Osteoblast (primary cell): ENCODE measurements around the gene RNU5B-1. TPM values are rescaled to one million over a fixed set of nuclear protein-coding genes. Genes with fewer than 3 reads are reported as not detected.
"Not testable (repeated sequence)": the region's sequence is repeated elsewhere in the genome, so short reads cannot be mapped to it uniquely, and the experiment has no call there.

ENCODE experiments used
- DNase-seq: peaks from one replicate; pipeline ENCODE4 v3.0.0; 2011; ENCODE audit warnings: low spot score, mixed read lengths; ENCODE audit not compliant: insufficient read length; ENCODE audit errors: missing footprints
- H2AFZ ChIP-seq: 2 replicates; pipeline ENCODE4 v1.6.0; 2011; ENCODE audit warnings: mild to moderate bottlenecking, low read length
- H3K27ac ChIP-seq: 2 replicates; pipeline ENCODE4 v1.5.1; 2011; ENCODE audit warnings: mild to moderate bottlenecking, low read depth, low read length, moderate library complexity
- H3K27me3 ChIP-seq: 2 replicates; pipeline ENCODE4 v1.6.0; 2012; ENCODE audit warnings: mild to moderate bottlenecking, control low read depth, inconsistent platforms, low read length, moderate library complexity; ENCODE audit not compliant: insufficient read depth
- H3K36me3 ChIP-seq: 2 replicates; pipeline ENCODE4 v1.5.1; 2011; ENCODE audit warnings: mild to moderate bottlenecking, low read length, control low read depth, moderate library complexity; ENCODE audit not compliant: insufficient read depth
- H3K4me1 ChIP-seq: 2 replicates; pipeline ENCODE4 v1.5.1; 2011; ENCODE audit warnings: mild to moderate bottlenecking, low read length, control low read depth, moderate library complexity; ENCODE audit not compliant: insufficient read depth
- H3K4me2 ChIP-seq: 2 replicates; pipeline ENCODE4 v1.6.0; 2011; ENCODE audit warnings: mild to moderate bottlenecking, low read length; ENCODE audit not compliant: insufficient read depth
- H3K4me3 ChIP-seq: fragments of 200-600 bp; sonication (generic); 3 replicates; pipeline ENCODE4 v1.5.1; 2012; ENCODE audit warnings: mild to moderate bottlenecking, low read length, inconsistent platforms; ENCODE audit not compliant: insufficient read depth
- H3K79me2 ChIP-seq: 2 replicates; pipeline ENCODE4 v1.6.0; 2012; ENCODE audit warnings: mild to moderate bottlenecking, low read length, control low read depth, inconsistent platforms; ENCODE audit not compliant: insufficient read depth
- H3K9me3 ChIP-seq: 2 replicates; pipeline ENCODE4 v1.5.1; 2011; ENCODE audit warnings: low read depth, low read length, control low read depth
- H4K20me1 ChIP-seq: 2 replicates; pipeline ENCODE4 v1.6.0; 2012; ENCODE audit warnings: mild to moderate bottlenecking, low read length, control low read depth; ENCODE audit not compliant: insufficient read depth
- CTCF ChIP-seq: IDR thresholded peaks from 2 replicates; pipeline ENCODE4 v1.5.1; 2011; ENCODE audit warnings: mild to moderate bottlenecking, low read depth, low read length, moderate library complexity; ENCODE audit errors: extremely low read depth
- small RNA-seq: library from RNA; depleted of rRNA; stranded (forward); fragments of <200 nt; gene quantifications from one replicate; pipeline ENCODE3, GENCODE V24; 2012
- total RNA-seq: library from RNA; depleted of rRNA; stranded (reverse); fragments of >200 nt; gene quantifications from 2 replicates; pipeline ENCODE4 v1.2.3, GENCODE V29; 2012

RNU5B-1 gene
- total RNA-seq, 1 donor: not detected

GRCh38 chr15:65349338-65349737 is 44.9 kb downstream of the RNU5B-1 start:
- no peak overlapping the region for H2AFZ ChIP-seq
- H3K36me3 ChIP-seq: no peaks in the 10 kb centered on the region
- no peaks in the 10 kb centered on the region for H4K20me1 ChIP-seq
- DNase-seq: no peak
- no peak for TF ChIP-seq CTCF
- H3K27me3 ChIP-seq: peaks cover 15% of the 10 kb centered on the region
- H3K4me1 ChIP-seq: no peaks in the 10 kb centered on the region
- no peaks in the 10 kb centered on the region for H3K79me2 ChIP-seq
- no peak overlapping the region for H3K27ac ChIP-seq
- no peak overlapping the region for H3K4me3 ChIP-seq
- H3K4me2 ChIP-seq: no peak overlapping the region
- no peaks in the 10 kb centered on the region for H3K9me3 ChIP-seq

GRCh38 chr15:65351972-65352371 is 47.5 kb downstream of the RNU5B-1 start:
- not testable (repeated sequence) for H3K4me2 ChIP-seq, H3K79me2 ChIP-seq, H3K36me3 ChIP-seq, H2AFZ ChIP-seq, H3K4me3 ChIP-seq, H3K27ac ChIP-seq, H3K4me1 ChIP-seq, H4K20me1 ChIP-seq, DNase-seq, H3K9me3 ChIP-seq
- peaks cover 38% of the 10 kb centered on the region for H3K27me3 ChIP-seq

Small RNAs within 50 kb of the gene (small RNA-seq; reads per million reads assigned to genes)
- gene RNU5A-1 (171 reads per million, percentile 97 among the genes with 10 or more reads in this experiment), gene RNU5B-1 (415 reads per million, percentile 98 among the genes with 10 or more reads in this experiment), gene SNORA24B (25.4 reads per million, percentile 95 among the genes with 10 or more reads in this experiment)

Other genes starting within 250 kb of the RNU5B-1 start
- under 0.01 and 0.36 TPM in 2 replicates for gene RASL12, start 236.7 kb upstream of the RNU5B-1 start, total RNA-seq
- not detected in 2 replicates for gene KBTBD13, start 227.9 kb upstream of the RNU5B-1 start, total RNA-seq
- gene UBAP1L, start 189.5 kb upstream of the RNU5B-1 start, total RNA-seq: 2.9 and 3.3 TPM in 2 replicates
- gene PDCD7, start 170.9 kb upstream of the RNU5B-1 start, total RNA-seq: 19.5 and 20.3 TPM in 2 replicates
- 39.5 and 46.7 TPM in 2 replicates for gene CLPX, start 119.3 kb upstream of the RNU5B-1 start, total RNA-seq
- under 0.01 TPM in 2 replicates for gene CILP, start 93.2 kb upstream of the RNU5B-1 start, total RNA-seq
- gene PARP16, start 17.8 kb upstream of the RNU5B-1 start, total RNA-seq: 6.2 and 6.5 TPM in 2 replicates
- not detected in 2 replicates for gene RNU5A-1, start 8.6 kb upstream of the RNU5B-1 start, total RNA-seq
- 0.29 TPM in 1 of 2 replicates, not detected in the other for gene IGDCC3, start 73.3 kb downstream of the RNU5B-1 start, total RNA-seq
- 3.6 and 6.2 TPM in 2 replicates for gene IGDCC4, start 118.3 kb downstream of the RNU5B-1 start, total RNA-seq
- 40.9 and 42.4 TPM in 2 replicates for gene DPP8, start 213.0 kb downstream of the RNU5B-1 start, total RNA-seq
- 75.3 and 79.6 TPM in 2 replicates for gene HACD3, start 225.8 kb downstream of the RNU5B-1 start, total RNA-seq